VCaP (cell line): ENCODE results near the gene UBD.

Experiments used
- H3K27ac ChIP-seq: fragments of 450-650 bp; 2 replicates; pipeline ENCODE4 v1.5.1; 2017
- CTCF ChIP-seq: fragments of 450-650 bp; conservative IDR thresholded peaks from 2 replicates; pipeline ENCODE4 v1.5.1; 2017; ENCODE audit warnings: mild to moderate bottlenecking, moderate library complexity

UBD gene

DNA sequence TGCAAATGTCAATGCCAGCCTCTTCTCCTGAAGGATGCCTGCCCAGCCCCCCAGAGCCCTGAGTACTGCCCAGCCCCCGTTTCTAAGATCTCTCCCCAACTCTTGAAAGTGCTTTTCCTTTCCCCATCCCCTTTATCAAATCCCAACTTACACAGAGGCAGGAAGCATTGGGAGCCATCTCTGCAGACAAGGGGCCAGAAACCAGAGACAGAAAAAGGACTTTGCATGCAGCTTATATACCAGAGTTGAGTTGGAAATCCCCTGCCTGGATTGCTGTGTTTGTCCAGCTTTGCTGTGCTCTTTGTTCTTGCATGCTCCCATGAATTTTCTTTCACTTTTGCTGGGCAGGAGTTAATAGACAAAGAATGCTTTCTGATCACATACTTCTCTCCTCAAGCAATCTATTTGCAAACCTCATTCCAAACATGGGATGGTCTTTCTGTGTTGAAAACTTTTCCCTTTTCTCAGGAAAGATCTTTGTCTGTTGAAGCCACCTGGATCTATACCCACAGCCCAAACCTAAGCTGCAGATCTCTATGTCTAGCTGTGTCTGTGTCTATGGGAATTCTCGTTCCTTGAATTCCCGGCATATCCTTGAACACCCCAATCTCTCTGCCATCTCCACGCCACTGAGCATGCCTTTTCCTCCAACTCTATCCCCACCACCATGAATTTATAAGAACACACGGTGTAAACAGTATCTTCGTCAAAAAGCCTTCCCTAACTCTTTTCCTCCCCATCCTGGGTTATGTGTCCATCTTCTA, at the start of gene UBD:
UBD (minus strand) TSS at position 209 of the 764 bp plus-strand sequence; CDS start at position 178, 31 bp downstream.
- TF ChIP-seq CTCF = no peak
- H3K27ac ChIP-seq = no peak within 1 kb of the TSS

DNA sequence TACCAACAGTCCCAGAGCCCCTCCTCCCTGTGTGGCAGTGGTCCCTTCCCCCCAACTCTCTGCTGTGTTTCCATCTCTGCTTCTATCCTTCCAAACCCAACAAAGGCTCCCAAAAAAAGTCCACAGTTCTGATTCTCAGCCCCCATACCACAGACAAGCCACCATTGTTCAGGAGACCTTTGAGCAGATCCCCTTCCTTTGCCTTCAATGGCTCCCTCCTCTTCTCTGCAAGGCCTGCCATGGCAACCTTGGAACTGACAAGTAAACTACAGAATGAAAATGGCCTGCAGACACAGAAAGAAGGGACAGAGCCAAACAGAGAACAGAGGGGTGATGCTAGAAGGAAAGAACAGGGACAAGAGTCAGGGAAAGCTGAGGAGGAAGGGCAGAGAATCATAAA, 48.6 kb upstream of the UBD start:
- no peak for TF ChIP-seq CTCF
- H3K27ac ChIP-seq = no peak overlapping the region

- H3K27ac ChIP-seq = no peak overlapping the region
- TF ChIP-seq CTCF = no peak
Observed at GRCh38 chr6:29603930-29604329, 44.4 kb upstream of the UBD start.

- no peak for TF ChIP-seq CTCF
- no peak overlapping the region for H3K27ac ChIP-seq
Observed at GRCh38 chr6:29603456-29603855, 43.9 kb upstream of the UBD start.

DNA sequence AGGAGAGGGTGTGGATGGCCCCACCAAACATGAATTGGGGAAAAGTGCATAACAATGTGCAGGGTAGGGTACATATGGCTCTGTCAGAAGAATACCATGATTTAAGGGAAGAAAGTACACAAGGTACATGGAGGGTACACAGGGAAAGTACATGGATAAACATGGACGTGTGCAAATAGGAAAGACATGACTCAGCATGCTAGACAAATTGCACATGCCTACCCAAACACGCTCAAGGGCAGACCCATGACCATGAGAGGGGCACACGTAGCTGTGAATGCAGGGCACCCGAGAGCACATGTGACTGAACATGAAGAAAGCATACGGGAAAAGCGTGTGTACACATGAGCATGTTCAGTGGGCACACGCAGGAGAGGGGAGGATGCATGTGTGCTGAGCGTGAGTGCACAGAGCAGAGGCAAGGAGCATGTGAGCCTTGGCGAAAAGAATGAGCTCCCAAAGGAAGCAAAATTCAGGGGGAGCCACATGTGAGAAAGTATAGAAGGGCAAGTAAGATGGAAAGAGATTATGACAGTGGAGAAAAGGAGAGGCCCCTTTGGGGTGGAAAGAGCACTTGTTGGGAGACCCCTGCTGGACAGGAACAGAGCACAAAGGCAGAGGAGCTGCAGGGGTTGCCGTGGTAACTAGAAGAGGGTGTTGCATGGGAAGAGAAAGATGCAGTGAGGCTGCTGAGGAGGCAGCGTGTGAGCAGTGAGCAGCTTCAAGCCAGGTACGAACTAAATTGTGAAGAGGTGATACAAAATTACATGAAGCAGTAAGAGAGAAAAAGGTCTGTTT, 43.2 kb upstream of the UBD start:
- TF ChIP-seq CTCF = peak; percentile 48
- H3K27ac ChIP-seq = no peak overlapping the region

GRCh38 chr6:29598172-29598747, 38.7 kb upstream of the UBD start:
- no peak for TF ChIP-seq CTCF
- H3K27ac ChIP-seq = no peak overlapping the region

- TF ChIP-seq CTCF = no peak
Observed at GRCh38 chr6:29597184-29597583, 37.7 kb upstream of the UBD start.

More at GRCh38 chr6:29597184-29597583, 37.7 kb upstream of the UBD start:
- H3K27ac ChIP-seq = no peak overlapping the region
